Stimulated activated CD4-positive, alpha-beta T cell treated with anti-CD3 and anti-CD28 coated beads, Interleukin-15, amount 100 ng/mL, for 1 hour (primary cell): Measurements from ENCODE around the gene CCDC169.

Source experiments
- DNase-seq, 2 donors: peaks; one replicate each; pipeline ENCODE4 v3.0.0-alpha.2; 2020; ENCODE audit warnings: low read depth in 1 of 2, low spot score in 1 of 2

The CCDC169 gene

GRCh38 chr13:36244990-36245389 is 52.6 kb downstream of the CCDC169 start:
- no peak for DNase-seq

GRCh38 chr13:36244073-36244472 is 53.5 kb downstream of the CCDC169 start:
- DNase-seq: no peak

- DNase-seq: no peak
Observed at GRCh38 chr13:36242761-36243160, 54.9 kb downstream of the CCDC169 start.

DNA sequence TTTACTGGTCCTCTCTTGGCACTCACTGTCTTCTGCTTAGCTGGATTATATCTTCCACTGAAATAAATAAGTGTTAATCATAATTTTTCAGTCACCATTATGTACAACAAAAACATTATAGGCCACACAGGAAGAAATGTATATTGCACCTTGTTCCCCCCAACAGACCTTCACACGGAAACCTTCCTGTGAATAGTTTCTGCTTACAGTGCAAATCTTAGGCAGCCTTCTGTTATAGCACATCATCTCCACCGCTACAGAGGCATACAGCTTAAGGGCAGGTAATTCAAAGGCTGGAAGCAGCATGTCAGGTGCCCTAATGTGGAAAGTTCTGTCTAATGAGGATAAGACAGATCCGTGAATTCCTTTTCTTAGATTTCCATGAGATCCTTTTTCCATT is 66.4 kb downstream of the CCDC169 start:
- no peak for DNase-seq

- DNase-seq: no peak
Observed at GRCh38 chr13:36224730-36225129, 72.9 kb downstream of the CCDC169 start.

DNA sequence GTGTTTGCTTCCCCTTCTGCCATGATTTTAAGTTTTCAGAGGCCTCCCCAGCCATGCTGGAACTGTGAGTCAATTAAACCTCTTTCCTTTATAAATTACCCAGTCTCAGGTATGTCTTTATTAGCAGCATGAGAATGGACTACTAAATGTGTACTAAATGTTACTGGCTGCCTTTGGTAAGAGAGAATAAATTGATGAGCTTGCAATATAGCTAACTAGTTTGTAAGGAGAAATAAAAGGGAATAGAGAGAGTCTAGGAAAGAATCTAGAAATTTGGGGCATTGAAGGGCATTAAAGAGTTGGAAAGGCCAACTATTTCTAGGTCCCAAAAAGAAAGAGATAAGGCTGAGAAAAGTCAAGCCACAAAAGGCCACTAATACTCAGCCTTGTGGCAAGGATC is 77.7 kb downstream of the CCDC169 start:
- no peak for DNase-seq

DNA sequence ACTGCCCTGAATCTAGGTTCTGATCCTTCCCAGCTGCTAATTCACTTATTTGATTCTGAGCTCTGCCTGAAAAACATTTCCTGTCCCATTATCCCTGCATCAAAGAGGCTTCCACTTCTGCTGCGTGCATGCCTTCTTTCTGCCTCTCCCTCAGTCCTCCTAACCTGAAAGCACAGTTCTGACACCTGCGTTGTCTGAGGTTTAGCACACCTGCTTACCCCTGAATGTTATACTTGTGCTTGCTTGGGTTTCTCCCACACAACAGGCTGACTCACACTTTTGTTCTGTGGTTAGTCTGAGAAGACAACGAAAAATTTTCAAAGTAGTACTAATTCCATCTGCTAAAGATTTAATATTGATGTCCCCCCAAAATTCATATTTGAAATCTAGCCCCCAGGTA is 80.2 kb downstream of the CCDC169 start:
- no peak for DNase-seq

DNA sequence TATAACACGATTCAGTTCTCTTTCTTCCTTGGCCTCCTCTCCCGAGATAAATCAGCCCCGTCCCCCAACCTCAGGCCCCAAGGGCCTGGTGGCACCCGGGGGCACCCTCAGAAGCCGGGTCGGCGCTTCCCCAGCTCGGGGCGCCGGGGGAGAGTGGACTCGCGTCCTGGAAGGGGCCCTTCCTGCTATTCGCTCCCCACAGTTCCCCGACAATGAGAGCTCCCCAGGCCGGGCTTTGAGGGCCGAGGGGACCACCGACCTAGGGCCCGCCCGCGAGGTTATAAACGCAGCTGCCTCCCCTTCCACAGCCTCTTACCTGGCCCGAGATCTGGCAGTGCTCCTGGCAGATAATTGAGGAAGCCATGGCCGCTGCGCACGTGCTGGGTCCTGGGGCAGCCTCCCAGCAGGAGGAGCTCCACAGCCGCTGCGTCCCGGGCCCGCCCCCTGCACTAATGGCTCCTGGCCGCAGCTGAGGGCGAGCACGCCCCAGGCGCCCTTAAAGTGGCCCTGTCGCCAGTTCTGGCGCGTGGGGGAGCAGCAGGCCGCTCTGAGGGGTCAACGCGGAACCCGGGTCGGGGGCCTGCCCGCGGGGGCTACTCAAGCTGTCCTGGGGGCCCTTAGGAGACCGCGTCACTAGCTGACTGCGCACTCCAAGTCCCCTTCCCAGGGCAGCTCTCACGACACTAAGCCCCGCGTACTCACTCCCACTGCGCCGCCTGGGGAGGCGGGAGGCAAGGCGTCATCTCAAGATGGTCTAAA is 83.3 kb downstream of the CCDC169 start, which contains the start of gene SOHLH2:
SOHLH2 (minus strand) TSS at position 394 of the 759 bp plus-strand sequence; CDS start at position 364, 30 bp downstream.
- DNase-seq: no peak

- no peak for DNase-seq
Observed at GRCh38 chr13:36212789-36213188, 84.8 kb downstream of the CCDC169 start.

DNA sequence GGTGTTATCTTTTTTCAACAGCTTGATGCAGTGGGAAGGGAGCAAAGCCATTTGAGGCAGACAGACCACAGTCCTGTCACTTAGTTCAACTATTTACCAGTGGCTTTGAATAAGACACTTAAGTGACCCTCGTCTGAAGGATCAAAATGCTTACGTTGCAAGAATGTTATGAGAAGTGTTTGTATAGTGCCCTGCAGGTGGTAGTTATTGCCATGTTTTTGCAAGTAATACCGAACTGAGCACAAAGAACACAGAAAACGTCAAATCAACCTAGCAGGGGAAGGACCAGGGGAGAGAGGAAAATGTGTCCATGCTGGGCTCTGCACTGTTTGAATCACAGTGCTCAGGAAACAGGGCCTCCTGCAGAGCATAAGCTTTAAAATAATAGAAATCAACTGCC is 86.0 kb downstream of the CCDC169 start:
- DNase-seq: no peak

GRCh38 chr13:36210738-36211137 is 86.9 kb downstream of the CCDC169 start:
- DNase-seq: no peak

- DNase-seq: no peak
Observed at GRCh38 chr13:36207672-36208071, 89.9 kb downstream of the CCDC169 start.

DNA sequence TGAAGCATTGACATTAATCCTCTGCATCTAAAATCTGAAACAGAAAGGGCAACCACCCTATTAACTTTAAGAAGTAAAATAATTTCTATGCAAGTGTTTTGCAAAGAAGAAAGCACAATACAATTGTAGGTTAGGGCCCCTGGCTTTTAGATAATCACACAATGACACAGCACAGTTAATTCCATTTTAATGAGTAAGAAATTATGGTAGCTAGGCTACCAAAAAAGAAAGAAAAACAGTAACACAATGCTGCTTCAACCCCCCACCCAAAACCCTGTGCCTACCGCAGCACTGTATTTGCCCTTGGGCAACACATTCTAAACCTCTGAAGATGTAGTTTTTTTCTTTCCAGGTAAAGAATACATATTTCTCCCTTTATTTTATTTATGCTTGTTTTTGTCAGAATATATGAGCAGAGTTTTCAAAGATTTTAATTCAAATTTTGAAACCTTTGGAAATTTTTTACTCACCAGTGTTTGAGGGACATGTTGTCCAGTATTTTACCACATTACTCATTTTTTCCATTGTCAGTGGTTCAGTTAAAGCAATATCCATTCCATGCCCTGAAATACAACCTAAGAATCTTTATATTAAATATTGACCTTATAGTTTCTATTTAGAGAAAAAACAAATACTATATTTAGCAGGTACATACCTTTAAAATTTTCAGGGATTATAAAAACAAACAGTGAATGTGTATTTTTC is 104.3 kb downstream of the CCDC169 start:
- no peak for DNase-seq

- no peak for DNase-seq
Observed at GRCh38 chr13:36192166-36192565, 105.4 kb downstream of the CCDC169 start.

DNA sequence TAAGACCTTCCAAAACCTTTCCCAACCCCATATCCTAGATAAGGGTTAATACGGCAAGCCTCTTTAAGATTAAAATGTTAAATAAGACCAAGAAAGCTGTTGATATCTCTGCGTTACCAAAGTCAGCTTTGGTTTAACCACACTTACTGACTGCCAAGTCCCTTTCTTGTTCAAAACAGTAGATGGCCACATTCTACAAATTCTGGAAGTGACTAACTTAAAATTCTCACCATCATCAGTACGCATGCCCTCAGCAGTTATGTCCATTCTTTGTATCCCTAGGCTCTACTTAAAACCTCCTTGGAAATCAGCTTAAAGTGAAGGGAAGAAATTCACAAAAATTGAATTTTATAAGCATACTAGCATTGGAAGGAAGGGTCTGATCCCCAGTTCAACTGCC is 106.8 kb downstream of the CCDC169 start:
- DNase-seq: no peak

GRCh38 chr13:36188441-36188840 is 109.2 kb downstream of the CCDC169 start:
- DNase-seq: no peak

GRCh38 chr13:36183901-36184300 is 113.7 kb downstream of the CCDC169 start:
- no peak for DNase-seq
